Activated CD4-positive, alpha-beta T cell treated with anti-CD3 and anti-CD28 coated beads, Interleukin-2, amount 50 U/mL, for 24 hours (primary cell): ENCODE measurements around the gene TFF2.

Experiments used
- DNase-seq, 2 donors: peaks; one replicate each; pipeline ENCODE4 v3.0.0-alpha.2; 2020; ENCODE audit warnings: low read depth in 1 of 2, low spot score in 1 of 2

The TFF2 gene

GRCh38 chr21:42347601-42348327, 3.0 kb downstream of the TFF2 start:
- no peak for DNase-seq

DNA sequence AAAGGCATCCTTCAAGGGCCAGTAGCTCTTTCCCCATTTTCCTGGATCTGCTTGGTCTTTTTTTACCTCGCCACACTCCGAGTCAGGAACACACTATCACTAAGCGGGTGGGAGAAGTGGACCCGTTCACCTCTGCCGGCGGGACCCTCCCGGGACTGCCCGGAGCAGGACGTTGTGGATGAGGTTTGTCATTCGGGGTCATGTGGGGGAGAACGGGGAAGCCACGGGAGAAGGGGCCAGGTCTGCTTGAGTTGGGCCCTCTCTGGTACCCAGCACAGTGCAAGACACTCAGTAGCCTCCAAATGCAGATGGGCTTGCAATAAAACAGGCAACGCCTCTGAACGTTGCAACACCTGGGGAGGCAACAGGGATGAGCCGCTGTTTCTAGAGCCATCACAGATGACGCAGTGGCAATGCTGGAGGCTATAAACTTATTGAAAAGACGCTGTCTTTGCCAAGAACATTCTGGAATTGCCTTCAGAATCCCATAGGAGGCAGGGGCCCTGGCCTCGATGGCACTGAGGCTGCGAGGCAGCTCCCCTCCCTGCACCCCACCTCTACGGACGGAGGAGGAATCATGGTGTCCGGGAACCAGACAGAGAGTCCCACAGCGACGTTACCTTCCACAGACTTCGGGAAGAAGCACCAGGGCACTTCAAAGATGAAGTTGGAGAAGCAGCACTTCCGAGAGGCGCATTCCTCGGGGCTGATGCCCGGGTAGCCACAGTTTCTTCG, 3.8 kb downstream of the TFF2 start:
- no peak for DNase-seq

DNA sequence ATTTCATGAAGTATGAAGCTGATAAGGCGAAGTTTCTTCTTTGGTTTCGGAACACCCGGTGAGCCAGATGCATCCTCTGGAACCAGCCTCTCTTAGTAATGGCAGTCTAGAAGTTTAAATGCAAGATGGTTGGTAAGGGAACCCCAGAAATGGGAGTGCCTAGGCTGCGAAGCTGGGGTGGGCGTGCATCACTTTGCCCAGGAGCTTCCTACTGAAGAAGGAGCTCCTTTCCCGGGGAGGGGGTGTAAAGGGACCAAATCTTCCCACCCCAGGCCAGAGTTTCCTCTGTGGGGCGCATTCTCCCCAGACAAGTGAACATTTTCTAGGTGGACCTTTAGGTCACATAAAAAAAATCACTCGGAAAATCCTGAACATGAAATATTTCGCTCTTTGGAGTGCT, 4.4 kb downstream of the TFF2 start:
- DNase-seq = no peak

- no peak for DNase-seq
Measured at GRCh38 chr21:42344631-42345030, 6.2 kb downstream of the TFF2 start.

GRCh38 chr21:42343963-42344510, 6.8 kb downstream of the TFF2 start:
- no peak for DNase-seq

DNA sequence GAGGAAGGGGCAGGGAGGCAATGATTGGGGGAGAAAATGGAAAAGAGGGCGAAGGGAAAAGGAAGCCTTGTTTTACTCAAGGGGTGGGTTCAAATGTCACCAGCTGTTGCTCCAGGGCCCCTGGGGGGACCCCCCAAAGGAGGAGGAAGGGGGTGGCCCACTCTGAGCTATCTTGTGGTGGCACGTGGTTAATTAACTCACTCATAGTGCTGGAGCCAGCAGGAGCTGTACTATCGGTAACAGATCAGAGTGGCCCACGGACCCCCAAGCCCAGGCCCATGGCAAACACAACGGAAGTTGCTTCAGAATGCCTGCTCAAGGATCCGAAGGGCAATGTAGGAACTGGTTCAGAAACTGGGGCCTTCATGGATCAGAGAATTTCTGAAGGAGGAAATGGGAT, 7.2 kb downstream of the TFF2 start:
- no peak for DNase-seq

DNA sequence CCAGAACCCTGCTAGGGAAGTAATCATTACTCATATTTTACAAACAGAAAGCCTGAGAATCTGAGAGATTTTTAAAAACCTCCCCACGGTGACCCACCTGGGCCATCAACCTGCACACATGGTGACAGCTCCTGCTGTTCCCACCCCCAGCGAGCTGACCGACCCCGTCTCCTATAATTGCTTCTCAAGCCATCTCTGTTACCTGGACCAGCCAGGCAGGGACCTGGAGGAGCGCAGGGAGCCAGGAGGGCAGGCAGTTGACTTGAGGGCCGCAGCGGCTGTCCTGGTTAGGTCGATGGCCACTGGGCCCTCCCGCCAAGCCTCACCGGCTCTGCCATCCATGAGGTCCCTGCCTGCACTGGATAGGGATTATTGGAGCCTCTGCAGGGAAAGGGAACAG, 7.7 kb downstream of the TFF2 start:
- DNase-seq = no peak

GRCh38 chr21:42341776-42342542, 8.8 kb downstream of the TFF2 start:
- no peak for DNase-seq

DNA sequence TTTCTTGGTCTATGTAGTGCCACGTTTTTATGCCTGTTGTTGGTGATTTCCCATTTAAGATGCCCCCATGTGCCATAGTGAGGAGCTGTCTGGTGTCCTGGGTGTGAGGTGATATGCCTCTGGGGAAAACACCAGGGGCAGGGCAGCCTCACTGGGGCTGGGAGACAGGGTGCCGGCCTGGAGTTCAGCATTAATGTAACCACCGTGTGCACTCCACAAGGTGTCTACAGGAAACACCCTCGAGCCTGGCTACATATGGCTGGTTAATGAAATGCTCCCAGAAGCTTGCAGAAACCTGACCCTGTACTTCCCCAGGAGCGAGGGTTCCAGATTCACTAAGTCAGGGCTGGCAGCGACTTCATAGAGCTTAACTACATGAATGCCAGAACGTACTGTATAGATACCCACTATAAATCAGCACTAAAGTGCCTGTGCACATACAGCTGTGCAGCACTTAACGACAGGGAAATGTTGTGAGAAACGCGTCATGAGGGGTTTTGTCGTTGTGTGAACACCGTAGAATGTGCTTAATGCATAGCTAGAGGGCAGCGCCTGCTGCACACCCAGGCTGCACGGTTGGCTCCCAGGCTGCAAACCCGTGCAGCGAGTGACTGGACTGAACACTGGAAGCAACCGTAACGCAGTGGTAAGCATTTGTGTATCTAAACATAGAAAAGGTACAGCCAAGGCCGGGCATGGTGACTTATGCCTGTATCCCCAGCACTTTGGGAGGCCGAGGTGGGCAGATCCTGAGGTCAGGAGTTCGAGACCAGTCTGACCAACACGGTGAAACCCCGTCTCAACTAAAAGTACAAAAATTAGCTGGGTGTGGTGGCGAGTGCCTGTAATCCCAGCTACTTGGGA, 10.4 kb downstream of the TFF2 start:
- DNase-seq = no peak

GRCh38 chr21:42338729-42339715, 11.8 kb downstream of the TFF2 start:
- no peak for DNase-seq

GRCh38 chr21:42337830-42338728, 12.7 kb downstream of the TFF2 start:
- DNase-seq = peak; percentile 70 to 80

DNA sequence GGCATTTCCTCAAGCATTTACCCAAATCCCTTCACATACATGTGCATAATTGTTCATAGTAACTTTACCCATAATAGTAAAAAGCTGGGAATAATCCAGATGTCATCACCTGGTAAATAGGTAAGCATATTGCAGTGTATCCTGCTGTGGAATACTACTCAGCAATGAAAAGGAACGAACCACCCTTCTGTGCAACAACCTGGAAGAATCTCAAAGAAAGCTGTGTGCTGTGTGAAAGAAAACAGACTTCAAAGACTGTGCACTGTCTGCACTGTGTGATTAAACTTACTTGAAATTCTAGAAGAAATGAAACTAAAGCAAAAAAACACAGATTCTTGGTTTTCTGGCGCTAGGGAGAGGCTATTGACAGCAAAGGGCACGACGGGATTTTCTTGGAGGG, 13.5 kb downstream of the TFF2 start:
- no peak for DNase-seq

DNA sequence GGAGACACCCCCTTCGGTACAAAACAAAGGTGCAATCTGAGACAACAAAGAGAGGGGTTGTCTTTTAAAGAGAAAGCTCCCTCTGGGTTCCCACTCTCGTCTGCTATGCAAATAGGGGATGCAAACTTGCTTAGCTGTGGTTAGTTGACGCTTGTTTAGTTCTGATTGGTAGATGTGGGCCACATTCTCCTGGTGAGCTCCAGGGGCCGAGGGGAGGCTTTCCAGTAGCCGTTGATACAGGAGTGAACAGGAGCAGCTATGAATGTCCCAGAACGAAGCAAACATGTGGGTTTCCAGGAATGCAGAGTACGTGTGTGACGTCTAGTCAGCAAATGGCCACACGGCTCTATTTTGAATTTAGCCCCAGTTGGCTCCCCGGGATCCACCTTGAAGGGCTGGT, 14.7 kb downstream of the TFF2 start:
- no peak for DNase-seq

DNA sequence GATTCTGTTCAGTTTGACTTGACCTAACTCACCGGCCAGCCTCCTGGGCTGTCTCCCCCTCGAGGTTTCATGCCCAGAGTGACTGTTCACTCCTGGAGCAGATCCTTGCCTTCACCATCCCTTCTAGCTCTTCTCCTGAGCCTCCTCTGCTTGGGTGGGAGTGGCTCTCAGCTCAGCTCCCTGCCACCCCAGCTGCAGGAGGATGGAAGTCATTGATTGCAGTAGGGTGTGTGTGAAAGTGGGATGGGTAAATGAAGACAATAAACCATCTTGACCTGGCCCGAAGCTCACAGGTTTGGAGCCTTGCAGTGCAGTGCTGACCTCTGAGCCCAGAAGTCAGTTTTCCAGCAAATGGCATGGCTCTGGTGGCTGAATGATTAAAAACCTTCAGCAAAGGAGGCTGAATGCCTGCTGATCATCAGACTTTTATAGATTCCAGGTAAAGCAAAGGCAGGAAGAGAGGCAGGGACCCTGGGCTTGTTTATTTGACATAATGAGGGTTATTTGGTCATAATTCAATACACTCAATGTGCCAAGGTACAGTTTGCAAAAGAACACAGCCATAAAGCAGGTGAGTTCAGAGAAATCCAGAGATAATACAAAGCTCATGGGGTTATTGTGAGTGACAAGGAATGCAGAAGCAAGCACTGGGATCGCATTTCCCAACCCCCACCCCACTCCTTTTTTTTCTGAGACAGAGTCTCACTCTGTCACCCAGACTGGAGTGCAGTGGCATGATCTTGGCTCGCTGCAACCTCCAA, 18.1 kb downstream of the TFF2 start:
- no peak for DNase-seq

GRCh38 chr21:42331660-42332059, 19.1 kb downstream of the TFF2 start:
- no peak for DNase-seq

DNA sequence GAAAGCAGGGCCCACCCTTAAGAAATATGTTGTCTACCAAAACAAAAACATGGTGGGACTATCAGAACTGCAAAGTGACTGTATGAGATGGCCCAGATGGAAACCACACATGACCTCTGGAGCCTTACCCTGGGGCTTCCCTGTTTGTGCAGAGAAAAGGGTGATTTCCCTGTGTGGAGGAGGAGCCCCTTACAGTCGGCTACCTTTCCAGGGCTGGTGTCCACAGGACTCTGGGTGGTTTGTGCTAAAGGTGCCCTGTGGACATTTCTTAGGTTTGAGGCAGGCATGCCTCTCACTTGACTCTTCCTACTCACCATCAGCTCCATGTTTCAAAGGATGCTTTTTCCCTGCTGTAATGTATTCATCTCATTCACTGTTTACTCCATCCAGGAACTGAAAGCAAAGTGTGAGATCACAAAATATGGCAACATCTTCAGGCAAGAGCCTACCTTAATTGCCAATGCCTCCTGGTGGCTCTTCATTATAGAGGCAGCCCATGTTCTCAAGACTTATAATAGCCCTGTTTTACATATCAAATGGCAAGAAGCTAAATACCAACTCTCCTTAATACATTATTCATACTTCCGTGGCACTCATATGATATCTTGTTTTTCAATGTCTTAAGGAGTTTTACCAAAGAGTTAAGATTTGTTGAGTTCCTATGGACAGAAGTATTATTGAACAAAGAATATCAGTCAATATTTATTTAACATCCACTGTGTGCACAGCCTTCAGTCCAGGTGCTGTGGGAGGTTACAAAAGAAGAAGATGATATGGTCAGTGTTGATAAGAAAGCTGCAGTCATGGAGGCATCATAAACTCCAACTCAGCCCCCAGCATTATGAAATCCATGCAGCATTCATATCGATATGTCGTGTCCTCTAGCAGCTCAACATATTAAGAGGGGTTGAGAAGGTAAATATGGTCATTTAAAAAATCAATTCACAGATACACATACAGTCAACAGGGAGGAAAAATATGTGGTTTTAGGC, 20.1 kb downstream of the TFF2 start:
- DNase-seq = no peak

DNA sequence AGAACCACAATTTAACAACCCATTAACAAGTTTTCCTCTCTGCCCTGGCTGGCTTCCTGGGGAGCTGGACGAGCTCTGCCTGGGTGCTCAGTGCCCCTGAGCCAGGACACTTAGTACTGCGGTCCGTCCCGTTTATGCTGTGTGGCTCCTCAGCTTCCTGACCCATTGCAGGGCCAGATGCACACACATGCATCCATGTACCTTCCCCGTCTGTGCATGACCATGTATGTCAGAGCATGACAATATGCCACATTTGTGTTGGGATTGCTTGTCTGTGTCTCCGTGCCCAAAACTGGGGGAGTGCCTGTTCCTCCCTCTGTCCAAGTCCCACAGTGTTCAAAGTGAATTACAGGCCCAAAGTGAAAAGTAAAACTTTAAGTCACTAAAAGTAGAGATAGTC, 25.9 kb downstream of the TFF2 start:
- DNase-seq = no peak
